Iris pigment epithelial cell (primary cell): Measurements from ENCODE around the gene PLXNC1.
A peak's percentile ranks its signal among the peaks of the same experiment; 100 is the strongest.

Experiments used
- DNase-seq: peaks from one replicate; pipeline ENCODE4 v3.0.0-alpha.2; 2011; ENCODE audit warnings: low read depth

PLXNC1 gene

DNA sequence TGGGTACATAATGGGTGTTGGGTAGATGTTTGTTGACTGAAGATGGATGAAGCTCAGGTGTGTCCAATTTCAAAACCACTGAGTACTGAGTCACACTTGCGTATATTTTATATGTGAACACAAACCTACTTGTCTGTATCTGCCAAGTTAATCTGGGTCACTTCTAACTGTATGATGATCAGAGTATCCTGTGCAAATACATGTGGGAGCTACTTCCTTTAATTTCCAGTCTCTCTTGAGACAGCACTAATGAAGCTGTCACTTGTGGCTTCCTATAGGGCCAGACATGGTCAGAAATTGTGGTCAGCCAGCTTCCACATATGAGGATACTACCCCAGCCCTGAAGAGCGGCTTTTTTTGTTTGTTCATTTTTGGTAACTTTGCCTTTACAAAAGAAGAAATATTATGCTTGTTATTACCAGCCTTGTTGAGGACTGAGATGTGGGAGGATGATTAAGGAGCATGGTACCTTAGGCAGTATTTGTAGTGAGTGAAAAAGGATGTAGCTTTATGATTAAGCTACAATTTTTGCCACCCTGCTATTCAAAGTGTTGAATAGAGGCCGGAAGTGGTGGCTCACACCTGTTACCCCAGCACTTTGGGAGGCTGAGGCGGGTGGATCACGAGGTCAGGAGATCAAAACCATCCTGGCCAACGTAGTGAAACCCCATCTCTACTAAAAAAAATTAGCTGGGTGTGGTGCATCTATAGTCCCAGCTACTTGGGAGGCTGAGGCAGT is 32.4 kb downstream of the PLXNC1 start:
- no peak for DNase-seq

DNA sequence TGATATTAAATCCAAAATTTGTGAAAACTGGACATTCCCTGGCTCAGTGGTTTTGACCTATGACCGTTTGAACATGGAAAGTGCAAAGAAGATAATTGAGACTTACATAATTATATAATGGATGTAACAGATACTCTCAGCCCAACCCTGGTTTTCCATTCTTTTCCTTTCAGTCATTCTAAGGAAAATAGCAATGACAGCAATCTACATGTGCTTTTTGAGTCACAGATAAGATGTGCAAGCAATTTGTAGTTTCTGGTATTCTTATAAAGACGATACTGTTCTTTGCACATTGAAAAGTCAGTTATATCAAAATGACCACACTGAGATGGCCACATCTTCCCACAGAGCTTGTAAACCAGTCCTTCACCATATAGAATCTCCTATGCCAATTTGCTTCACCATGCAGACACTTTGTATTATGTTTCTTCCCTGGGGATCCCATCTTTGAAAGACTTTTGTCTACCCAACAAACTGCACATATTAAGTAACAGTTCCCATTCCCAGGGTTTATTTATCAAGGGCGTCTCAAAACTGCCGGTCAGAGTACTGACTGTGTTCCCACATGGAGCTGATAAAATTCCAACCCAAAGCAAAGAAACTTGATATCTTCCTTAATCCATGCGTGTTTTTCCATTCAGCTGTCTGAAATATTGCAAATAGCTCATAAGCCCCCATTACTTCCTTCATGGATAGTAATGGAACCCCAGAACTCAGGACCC is 34.8 kb downstream of the PLXNC1 start:
- DNase-seq = no peak

DNA sequence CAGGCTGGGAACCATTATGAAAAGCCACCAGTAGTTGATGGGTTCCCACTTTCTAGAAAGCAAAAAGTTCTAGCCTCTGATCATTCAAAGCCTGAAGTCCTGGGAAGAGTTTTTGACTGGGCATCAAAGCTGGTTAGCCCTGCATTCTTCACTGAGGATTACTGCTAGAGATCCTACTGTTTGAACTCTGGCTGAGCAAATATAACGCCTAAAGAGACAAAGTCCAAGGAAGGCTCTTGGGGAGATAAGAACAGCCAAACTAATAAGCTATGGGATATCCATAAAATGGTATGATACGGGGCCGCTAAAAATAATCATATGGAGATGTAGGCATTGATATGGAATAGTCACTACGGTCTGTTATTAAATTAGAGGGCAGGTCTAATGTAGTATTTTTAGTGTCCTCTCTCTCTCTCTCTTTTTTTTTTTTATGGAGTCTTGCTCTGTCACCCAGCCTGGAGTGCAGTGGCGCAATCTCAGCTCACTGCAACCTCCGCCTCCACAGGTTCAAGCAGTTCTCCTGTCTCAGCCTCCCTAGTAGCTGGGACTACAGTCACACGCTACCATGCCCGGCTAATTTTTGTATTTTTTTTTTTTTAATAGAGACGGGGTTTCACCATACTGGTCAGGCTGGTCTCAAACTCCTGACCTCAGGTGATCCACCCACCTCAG is 35.5 kb downstream of the PLXNC1 start:
- DNase-seq = no peak

DNA sequence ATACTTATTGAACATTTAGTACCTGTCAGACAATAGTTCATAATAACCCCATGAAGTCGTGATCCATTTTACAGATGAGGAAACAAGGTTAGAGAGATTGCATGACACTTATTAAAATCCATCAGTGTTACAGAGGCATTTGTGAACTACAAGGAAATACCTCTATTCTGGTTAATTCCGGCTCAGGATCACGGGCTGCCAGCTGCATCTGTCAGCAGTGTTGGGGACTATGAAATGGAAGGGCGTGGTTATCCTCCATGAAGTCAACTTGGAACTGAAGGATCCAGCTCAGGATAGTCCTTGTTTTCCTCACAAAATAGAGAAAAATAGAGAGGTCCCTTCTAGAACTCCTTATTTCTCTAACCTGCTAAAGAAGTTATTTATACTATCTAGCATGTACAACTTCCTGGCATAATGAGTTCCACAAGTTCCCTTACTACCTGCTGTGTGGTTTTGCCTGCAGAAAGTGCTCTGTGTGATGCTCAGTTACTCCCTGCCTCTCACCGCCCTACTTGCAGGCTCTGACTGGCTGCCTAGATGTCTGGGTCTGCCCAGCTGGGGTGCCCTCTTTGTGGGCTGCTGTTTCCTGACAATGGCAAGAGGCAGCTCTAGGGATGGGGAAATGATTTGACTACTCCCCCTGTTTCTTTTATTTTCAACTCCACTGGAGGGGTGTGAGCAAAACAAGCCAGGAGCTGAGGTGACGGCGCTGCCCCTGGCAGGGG is 36.8 kb downstream of the PLXNC1 start:
- DNase-seq = no peak

DNA sequence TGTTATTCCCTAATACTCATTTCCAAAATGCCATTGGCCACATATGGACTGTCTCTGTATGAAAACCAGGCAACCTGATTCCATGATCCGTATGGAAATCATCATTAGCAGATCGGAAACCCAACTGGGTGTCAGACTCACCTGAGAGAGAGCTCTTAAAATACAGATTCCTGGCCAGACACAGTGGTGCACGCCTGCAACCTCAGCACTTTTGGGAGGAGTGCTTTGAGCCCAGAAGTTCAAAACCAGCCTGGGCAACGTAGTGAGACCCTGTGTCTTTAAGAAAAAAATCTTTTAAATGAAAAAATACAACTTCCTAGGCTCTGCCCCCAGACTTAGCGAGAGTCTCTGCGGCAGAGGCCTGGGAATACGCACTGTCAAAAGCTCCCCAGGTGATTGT is 37.4 kb downstream of the PLXNC1 start:
- DNase-seq = no peak

DNA sequence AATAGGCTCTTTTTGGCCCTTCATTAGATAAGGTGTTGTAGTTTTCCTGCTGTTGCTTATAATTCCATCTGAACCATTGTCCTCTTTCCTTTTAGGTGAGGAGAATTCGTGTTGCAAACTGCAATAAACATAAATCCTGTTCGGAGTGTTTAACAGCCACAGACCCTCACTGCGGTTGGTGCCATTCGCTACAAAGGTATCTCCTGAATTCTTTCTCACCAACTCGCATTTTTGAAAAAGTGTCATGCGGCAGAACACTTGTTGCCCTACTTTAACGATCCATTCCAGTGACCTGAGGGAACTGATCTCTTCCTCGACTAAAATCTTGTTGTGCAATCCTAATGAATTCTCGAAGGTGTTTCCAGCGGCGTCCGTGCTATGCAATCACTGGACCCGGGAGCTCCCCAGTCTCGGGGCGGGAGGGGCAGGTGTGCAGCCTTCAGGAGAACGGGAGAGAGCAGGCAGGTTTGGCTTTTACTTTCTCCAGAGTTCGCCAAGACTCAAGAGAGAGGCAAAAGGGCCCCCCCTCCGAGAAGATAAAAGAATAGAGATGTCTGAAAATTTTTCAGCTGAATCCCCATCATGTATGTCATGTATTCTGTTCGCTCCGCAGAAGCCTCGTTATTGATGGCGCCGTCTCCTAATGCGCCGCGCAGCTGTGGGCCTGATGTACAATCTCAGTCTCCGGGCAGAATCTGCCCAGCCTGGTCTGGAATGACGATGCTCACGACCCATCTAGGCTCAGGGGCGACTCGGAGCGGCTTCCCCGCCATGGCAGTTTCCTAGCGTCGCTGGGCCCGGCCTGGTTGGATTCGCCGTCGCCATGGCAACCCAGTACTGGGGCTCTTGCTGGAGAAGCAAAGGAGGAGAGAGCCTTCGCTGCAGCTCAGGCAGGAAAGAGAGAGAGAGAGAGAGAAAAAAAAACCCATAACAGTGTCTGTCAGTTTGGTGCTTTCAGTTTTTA is 38.2 kb downstream of the PLXNC1 start:
- DNase-seq = peak; percentile 75

DNA sequence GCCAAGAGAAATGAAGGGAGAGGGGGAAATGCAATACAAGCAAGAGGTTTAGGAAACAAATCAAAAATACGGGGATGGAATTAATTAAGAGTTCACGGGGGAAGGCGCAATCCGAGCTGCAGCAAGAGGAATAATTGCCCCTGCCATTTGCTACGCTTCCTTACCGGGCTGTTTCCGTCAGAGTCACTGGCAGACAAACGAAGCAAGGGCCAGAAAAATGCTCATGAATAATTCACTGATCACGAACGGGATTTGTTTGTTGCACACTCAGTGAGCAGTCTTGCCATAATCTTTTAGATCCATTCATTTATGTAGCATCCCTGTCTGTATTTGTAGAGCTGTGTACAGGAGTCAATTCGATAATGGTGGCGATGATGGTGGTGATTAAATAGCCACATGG is 39.0 kb downstream of the PLXNC1 start:
- DNase-seq = no peak

DNA sequence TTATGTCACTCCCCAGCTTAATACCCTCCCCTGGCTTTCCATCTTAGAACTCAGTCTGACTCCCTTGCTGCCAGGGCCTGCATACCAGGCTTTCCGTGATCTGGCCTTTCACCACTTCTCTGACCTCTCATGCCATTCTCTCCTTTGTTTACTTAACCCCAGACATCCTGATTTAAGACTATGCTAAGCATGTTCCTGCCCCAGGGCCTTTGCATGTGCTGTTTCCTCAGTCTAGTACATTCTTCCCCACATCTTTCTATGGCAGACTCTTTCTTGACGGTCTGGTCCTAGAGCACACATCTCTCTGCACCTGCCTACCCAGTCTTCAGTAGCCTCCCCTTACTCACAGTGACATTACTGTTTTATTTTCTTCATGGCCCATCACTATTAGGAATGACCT is 42.2 kb downstream of the PLXNC1 start:
- no peak for DNase-seq

DNA sequence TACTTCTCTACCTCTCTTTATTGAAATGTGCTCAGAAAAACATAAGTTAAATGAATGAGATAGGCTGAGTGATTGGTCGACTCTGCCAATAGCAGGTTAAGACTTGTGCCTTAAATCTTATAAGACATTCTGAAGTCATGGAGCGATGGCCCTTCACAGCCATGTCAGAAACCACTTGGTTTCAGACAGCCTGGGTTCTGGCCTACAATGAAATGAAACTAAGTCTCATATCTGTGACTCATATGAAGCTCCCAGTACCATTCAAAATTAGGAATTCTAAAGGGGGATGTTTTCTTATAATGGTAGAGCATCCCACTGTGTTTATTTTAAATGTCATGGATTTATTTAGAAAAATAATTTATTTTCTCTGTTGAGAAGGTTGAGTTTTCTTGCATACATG is 42.6 kb downstream of the PLXNC1 start:
- no peak for DNase-seq

DNA sequence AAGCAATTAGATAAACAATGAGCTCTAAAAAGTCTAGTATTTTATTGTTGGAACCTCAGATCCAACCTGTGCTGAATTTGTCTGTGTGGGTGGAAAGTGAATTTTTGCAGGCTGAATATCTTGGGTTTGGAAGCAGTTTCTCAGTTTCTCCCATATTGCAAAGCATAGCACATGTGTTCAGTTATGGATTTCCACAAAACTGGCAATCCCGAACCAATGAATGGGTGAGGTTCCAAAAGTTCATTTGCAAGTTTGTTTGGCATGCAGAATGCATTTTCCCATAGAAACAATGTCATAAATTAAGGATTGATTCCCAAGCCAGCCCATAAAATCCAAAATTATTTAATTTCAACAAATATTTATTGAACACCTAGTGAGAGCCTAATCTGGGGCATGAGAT is 43.4 kb downstream of the PLXNC1 start:
- DNase-seq = no peak

DNA sequence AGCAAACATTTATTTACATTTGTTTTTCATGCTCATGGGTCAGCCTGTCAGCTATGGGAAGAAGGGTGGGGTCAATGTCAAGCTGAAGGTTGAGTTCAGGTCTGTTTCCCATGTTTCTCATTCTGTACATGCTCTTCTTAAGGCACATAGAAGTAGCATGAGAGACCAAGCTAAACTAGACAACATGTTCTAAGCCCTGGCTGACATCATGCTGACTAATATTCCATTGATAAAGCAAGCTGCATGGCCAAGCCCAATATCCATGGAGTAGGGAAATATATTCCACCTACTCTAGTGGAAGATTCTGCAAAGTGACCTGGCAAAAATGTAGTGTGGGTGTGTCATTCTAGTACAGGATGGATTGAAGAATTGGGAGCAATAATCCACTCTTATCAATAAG is 44.1 kb downstream of the PLXNC1 start:
- no peak for DNase-seq

DNA sequence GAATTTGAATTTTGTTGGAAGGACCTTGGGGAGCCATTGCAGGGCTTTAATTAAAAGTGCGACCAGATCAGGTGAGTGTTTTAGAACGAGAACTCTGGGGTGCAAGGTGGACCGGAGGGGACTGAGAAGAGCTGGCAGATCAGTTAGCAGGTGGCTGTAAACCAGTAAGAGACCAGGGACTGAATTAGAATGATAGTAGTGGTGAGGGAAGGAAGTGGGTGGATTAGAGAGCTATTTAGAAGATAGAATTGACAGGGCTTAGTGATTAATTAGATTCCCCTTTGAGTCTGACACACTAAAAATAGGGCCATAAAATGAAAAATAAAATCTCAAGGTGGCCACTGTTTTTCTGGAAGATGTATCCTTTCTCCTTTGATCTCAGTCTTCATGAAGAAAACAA is 44.8 kb downstream of the PLXNC1 start:
- no peak for DNase-seq

DNA sequence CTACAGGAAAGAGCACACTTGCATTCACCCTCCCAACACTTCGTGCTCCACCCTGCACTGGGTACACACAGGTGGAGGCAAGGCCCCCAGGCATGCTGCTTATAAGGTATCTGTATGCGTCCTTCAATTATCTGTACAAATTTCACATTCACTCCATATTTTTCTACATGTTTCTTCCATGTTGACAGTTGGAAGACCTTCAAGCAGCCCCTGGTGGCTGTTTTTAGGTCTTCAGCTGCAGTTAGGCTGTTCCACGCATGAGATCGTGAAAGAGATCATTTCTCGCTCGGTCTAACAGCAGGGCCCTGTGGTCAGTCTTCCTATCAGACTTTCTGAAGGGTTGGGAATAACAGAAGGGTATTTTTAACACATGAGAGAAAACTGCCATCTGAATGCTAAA is 47.1 kb downstream of the PLXNC1 start:
- DNase-seq = no peak

DNA sequence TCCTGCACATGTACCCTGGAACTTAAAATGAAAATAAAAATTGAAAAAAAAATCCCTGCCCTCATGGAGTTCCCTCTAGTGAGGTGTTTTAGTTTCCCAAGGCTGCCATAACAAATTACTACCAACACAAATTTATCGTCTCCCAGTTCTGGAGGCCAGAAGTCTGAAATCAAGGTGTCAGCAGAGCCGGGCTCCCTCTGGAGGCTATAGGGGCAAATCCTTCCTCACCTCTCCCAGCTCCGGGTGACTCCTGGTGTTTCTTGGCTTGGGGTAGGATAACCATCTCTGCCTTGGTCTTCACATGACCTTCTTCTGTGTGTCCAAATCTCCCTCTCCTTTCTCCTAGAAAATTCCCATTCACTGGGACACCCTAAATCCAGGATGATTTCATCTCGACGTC is 50.1 kb downstream of the PLXNC1 start:
- DNase-seq = no peak

DNA sequence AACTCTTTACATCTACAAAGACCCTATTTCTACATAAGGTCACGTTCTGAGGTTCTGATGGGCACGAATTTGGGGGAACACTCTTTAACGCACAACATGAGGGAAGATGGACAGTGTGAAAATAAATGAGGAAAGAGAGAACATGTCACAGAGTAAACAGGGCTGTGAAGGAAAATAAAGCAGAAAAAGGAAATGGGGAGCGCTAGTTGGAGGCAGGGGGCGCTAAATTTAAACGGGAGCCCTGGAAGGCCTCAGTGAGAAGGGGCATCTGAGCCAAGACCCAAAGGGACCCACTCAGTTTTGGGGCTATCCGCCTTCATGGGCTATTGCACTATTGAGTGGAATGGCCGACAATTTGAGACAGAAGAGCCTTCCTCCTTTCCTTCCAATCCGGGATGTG is 50.5 kb downstream of the PLXNC1 start:
- DNase-seq = no peak

DNA sequence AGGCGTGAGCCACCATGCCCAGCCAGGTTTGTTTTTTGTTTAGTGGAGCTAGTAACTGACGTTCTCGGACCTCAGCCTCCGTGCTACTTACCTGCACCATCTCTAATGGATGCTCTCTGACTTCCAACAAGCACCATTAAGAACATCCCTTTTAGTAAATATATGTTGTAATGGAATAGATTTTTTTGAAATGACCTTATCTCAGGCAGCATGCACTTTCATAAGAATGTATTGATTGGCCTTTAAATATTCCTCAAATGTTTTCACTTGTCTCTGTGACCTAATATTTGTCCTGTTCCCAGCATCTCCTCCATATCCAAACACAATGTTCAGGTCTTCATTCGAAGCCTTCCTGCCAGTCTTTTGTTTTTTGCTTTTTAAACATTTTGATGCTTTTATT is 51.7 kb downstream of the PLXNC1 start:
- no peak for DNase-seq

DNA sequence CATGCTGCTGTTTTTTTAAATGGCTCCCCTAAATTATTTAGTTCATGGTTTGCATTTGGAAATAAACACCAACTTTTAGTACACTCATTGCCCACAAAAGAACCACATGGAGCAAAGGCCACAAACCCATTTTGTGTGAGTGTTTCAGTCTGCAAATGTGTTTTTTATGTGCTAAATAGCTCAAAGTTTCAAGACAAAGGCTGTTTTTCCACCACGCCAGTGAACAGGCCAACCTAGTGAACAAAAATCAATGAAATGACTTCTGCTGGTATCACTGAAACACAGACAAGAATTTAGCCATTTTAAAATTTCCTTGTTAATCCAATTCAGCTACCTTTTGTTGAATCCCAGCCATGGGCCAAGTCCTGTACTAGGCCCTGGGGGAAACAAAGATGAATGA is 52.3 kb downstream of the PLXNC1 start:
- no peak for DNase-seq

DNA sequence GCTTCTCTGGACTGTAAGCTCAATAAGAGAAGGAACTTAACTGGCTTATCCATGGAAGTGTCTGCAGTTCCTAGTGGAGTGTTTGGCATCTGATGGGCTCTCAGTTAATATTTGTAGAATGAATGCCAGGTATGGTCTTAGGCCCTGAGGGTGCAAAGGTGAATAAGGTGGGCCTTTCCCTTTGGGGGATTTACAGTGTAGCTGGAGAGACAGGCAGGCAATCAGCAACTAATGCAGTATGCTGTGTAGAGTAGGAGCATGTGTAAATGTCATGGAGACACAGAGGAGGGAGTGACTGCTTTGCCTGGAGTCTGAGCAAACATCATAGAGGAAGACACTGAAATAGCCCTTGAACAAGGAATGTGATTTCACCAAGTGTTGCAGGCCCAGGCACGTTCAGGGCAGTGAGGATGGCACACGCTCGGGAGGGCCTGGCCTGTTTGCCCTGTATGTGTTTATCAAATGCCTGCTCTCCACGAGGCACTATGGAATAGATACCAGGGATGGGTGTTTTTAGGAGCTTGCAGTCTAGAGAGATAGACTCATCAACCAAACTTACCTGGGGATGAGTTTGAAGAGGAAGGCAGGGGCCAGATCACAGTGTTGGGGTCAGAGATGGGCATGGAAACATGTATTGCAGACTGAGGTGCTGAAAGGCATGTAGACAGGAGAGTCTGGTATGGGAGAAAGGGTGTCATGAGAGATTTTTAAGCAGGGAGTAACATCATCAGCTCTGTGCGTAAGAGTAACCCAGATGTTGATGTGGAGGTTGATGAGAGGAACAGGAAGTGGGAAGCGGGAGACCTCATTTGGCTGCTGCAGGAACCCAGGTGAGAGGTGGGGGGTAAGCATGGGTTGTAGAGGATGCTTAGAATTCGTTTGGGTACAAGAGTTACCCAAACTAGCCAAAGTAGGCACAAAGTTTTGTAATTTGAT is 54.1 kb downstream of the PLXNC1 start:
- no peak for DNase-seq

DNA sequence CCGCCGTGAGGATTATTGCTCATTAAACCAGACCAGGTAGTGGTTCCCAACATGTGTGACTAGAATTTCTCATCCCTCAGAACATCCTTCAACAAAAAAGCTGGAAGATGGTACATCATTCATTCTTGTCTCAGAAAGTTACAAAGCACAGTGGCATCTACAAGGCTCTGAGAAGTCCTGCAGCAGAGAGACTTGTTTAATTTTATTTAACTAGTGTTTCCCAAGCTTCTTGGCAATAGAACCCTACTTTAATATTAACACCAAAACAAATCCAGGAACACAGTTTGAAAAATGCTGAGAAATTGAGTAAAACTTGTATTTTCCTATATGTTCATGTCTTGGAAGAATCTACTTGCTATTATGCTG is 54.8 kb downstream of the PLXNC1 start:
- no peak for DNase-seq

DNA sequence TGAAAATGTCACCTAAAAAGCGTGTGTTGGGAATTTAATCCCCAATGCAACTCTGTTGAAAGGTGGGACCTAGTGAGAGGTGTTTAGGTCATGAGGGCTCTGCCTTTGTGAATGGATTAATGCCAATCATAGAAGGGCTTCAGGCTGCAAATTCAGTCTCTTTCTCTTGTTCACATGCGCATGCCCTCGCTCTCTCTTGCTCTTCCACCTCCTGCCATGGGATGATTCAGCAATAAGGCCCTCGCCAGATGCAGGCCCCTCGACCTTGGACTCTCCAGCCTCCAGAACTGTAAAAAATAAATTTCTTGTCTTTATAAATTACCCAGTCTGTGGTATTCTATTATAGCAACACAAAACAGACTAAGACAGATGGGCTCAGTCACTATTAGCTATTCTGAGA is 55.4 kb downstream of the PLXNC1 start:
- DNase-seq = peak; percentile 20
